Testis (tissue), 2 donors: ENCODE measurements around the gene TMEM198.

Experiments
- POLR2A ChIP-seq: fragments of 450-650 bp; IDR thresholded peaks from one replicate; pipeline ENCODE4 v1.6.1; 2017; ENCODE audit warnings: antibody characterized with exemption, mild to moderate bottlenecking, moderate library complexity
- TF ChIP-seq, protein P1 (sequence below), 3 experiments: fragments of 450-650 bp in 2 of 3; fragments of 200-600 bp in 1 of 3; sonication (generic) in 1 of 3; IDR thresholded peaks; one replicate each; pipeline ENCODE4 v1.5.1; 2016 to 2019; ENCODE audit warnings: antibody characterized with exemption in 3 of 3, mild to moderate bottlenecking in 2 of 3, moderate library complexity in 1 of 3

DNA sequence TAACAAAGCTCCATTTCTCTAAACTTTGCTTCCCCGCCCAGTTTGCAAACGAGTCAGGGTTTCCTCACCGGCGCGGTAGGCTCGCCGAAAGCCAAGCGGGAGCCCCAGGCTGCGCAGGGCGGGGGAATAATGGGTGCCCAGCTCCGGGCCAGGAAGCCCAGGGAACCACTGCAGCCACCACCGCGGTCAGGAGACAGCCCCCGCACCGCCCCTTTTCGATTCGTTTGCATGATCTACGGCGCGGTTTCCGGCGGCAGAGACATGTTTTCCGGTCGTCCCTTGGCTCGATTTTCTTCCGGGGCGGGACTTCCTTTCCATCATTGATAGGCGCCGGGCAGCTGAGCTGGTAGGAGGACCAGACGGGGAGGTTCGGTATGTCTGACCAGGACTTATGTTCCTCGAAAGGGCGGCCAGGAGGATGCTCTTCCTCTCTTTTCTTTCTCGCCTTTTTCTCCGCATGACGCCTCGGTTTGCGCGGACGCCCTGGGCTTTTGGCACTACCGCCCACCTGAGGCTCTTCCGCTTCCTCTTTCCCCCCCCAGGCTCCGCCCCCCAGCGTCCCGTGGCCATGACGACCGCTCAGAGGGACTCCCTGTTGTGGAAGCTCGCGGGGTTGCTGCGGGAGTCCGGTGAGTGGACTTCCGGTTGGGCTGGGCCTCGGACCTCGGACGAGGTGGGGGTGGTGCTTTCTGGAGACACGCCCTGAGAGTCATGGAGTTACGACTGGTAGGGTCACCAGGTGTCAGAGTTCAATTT, 53.9 kb downstream of the TMEM198 start, which contains the start of gene STK11IP:
- TF ChIP-seq, protein P1, sequence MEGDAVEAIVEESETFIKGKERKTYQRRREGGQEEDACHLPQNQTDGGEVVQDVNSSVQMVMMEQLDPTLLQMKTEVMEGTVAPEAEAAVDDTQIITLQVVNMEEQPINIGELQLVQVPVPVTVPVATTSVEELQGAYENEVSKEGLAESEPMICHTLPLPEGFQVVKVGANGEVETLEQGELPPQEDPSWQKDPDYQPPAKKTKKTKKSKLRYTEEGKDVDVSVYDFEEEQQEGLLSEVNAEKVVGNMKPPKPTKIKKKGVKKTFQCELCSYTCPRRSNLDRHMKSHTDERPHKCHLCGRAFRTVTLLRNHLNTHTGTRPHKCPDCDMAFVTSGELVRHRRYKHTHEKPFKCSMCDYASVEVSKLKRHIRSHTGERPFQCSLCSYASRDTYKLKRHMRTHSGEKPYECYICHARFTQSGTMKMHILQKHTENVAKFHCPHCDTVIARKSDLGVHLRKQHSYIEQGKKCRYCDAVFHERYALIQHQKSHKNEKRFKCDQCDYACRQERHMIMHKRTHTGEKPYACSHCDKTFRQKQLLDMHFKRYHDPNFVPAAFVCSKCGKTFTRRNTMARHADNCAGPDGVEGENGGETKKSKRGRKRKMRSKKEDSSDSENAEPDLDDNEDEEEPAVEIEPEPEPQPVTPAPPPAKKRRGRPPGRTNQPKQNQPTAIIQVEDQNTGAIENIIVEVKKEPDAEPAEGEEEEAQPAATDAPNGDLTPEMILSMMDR (IDR thresholded peaks at IDR 0.05): peak in 1 of 3 experiments; percentile 3
- TF ChIP-seq POLR2A: peak; percentile 57
